Activated B cell treated with CpG ODN at 0.5 μM for 24 hours (primary cell): Measurements from ENCODE around the gene MYORG. TPM values are rescaled to one million over a fixed set of nuclear protein-coding genes. Genes with fewer than 3 reads are reported as not detected.

Source experiments
- ATAC-seq: fragments of 200-7000 bp; cut with Tn5 transposase; one replicate; pipeline ENCODE4 v1.10.0; 2021; ENCODE audit warnings: low read depth, mild to moderate bottlenecking, moderate library complexity
- CTCF ChIA-PET: fragments of 350-600 bp; sonication (Branson Sonifier 250); formaldehyde crosslinking; loops from one replicate; lab custom pipeline; 2021; ENCODE audit warnings: antibody characterized with exemption; lab: Charles Lee
- POLR2A ChIA-PET: fragments of 350-600 bp; sonication (Branson Sonifier 250); formaldehyde crosslinking; loops from one replicate; lab custom pipeline; 2021; ENCODE audit warnings: antibody characterized with exemption; lab: Charles Lee
- DNase-seq: peaks from one replicate; pipeline ENCODE4 v3.0.0; 2022
- H3K27ac Mint-ChIP-seq: one replicate; pipeline ENCODE4 v1.8.0; 2020; ENCODE audit warnings: mixed read lengths
- H3K27me3 Mint-ChIP-seq: one replicate; pipeline ENCODE4 v1.8.0; 2021; ENCODE audit warnings: mixed read lengths
- H3K36me3 Mint-ChIP-seq: one replicate; pipeline ENCODE4 v1.8.0; 2021; ENCODE audit warnings: low read depth, mixed read lengths
- H3K4me1 Mint-ChIP-seq: one replicate; pipeline ENCODE4 v1.8.0; 2021; ENCODE audit warnings: mixed read lengths
- H3K4me3 Mint-ChIP-seq: one replicate; pipeline ENCODE4 v1.8.0; 2020; ENCODE audit warnings: mild to moderate bottlenecking, mixed read lengths
- H3K9me3 Mint-ChIP-seq: one replicate; pipeline ENCODE4 v1.8.0; 2020; ENCODE audit warnings: mixed read lengths
- intact Hi-C: fragments of 100-400 bp; cut with micrococcal nuclease; formaldehyde crosslinking; loops from one replicate; pipeline ENCODE4 v1.15.1; 2024
- total RNA-seq: library from RNA; stranded (reverse); gene quantifications from 2 replicates; pipeline ENCODE4 v1.2.3, GENCODE V29; 2022
- TF ChIP-seq, protein P1 (sequence below): fragments of 200-600 bp; IDR thresholded peaks from one replicate; pipeline ENCODE4 v1.8.0; 2022; ENCODE audit warnings: antibody characterized with exemption, mild to moderate bottlenecking

MYORG gene
- total RNA-seq, 1 donor from 2014 or later, result 0.24 TPM

DNA sequence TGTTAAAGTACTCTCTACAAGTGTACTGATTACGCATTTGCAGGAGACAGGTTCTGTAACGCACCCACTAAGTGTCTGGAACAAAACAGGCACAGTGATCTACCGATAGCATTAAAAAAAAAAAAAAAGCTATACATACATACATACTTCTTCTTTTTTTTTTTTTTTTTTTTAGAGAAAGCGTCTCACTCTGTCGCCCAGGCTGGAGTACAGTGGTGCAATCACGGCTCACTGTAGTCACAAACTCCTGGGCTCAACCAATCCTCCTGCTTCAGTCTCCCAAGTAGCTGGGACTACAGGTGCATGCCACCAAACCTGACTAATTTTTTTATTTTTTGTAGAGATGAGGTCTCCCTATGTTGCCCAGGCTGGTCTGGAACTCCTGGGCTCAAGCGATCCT is 55.2 kb downstream of the MYORG start:
- Mint-ChIP-seq H3K36me3 (no peaks in the 10 kb centered on the region), H3K9me3 (no peaks in the 10 kb centered on the region), H3K27me3 (no peaks in the 10 kb centered on the region), H3K4me3 (no peak overlapping the region), H3K27ac (no peak overlapping the region), H3K4me1 (no peaks in the 10 kb centered on the region)
- ChIA-PET CTCF (no interaction called here), POLR2A (no interaction called here)
- TF ChIP-seq, protein P1, sequence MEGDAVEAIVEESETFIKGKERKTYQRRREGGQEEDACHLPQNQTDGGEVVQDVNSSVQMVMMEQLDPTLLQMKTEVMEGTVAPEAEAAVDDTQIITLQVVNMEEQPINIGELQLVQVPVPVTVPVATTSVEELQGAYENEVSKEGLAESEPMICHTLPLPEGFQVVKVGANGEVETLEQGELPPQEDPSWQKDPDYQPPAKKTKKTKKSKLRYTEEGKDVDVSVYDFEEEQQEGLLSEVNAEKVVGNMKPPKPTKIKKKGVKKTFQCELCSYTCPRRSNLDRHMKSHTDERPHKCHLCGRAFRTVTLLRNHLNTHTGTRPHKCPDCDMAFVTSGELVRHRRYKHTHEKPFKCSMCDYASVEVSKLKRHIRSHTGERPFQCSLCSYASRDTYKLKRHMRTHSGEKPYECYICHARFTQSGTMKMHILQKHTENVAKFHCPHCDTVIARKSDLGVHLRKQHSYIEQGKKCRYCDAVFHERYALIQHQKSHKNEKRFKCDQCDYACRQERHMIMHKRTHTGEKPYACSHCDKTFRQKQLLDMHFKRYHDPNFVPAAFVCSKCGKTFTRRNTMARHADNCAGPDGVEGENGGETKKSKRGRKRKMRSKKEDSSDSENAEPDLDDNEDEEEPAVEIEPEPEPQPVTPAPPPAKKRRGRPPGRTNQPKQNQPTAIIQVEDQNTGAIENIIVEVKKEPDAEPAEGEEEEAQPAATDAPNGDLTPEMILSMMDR, result no peak
- intact Hi-C loops, result loop anchor here (10.0 kb wide), 1 partner anchor 1297 kb away; the partner anchor contains the start of gene DNAJA1
- ATAC-seq, result no peak
- no peak for DNase-seq

DNA sequence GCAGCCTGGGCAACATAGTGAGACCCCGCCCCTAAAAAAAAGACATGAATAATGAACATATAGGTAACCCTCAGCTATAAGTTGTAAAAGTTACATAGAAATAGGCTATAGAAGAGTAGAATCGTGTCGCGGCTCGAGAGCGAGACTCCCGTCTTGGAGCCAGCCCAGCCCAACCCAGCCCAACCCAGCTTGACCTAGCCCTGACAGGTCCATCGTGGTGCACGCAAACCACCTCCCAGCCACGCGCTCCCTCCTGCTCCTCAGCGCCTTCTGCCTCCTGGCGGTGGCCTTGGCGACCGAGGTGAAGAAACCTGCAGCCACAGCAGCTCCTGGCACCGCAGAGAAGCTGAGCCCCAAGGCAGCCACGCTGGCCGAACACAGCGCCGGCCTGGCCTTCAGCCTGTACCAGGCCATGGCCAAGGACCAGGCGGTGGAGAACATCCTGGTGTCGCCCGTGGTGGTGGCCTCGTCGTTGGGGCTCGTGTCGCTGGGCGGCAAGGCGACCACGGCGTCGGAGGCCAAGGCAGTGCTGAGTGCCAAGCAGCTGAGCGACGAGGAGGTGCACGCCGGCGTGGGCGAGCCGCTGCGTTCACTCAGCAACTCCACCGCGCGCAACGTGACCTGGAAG is 58.4 kb downstream of the MYORG start:
- Mint-ChIP-seq H3K27me3 (no peaks in the 10 kb centered on the region), H3K4me3 (no peak overlapping the region), H3K27ac (no peak overlapping the region), H3K9me3 (no peaks in the 10 kb centered on the region), H3K36me3 (no peaks in the 10 kb centered on the region), H3K4me1 (no peaks in the 10 kb centered on the region)
- no peak for DNase-seq
- ChIA-PET CTCF (no interaction called here), POLR2A (no interaction called here)
- TF ChIP-seq, protein P1, result no peak
- intact Hi-C loops, result no loop called here
- no peak for ATAC-seq

DNA sequence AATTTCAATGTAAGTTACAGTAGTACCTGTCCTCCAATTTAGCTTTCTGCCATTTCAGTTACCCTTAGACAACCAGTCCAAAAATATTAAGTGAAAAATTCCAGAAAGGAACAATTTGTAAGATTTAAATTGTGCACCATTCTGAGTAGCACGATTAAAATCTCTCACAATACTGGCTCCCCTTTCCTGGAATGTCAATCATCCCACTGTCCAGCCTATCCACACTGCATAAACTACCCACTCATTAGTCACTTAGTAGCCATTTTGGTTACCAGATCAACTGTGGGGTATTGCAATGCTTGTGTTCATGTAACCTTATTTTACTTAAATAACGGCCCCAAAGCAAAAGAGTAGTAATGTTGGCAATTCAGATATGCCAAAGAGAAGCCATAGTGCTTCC is 59.3 kb downstream of the MYORG start:
- no peak overlapping the region for H3K4me3 Mint-ChIP-seq
- H3K36me3 Mint-ChIP-seq, result no peaks in the 10 kb centered on the region
- intact Hi-C loops, result no loop called here
- TF ChIP-seq, protein P1, result no peak
- no peaks in the 10 kb centered on the region for H3K9me3 Mint-ChIP-seq
- no peak overlapping the region for H3K27ac Mint-ChIP-seq
- H3K4me1 Mint-ChIP-seq, result no peaks in the 10 kb centered on the region
- ATAC-seq (no peak), DNase-seq (no peak)
- no peaks in the 10 kb centered on the region for H3K27me3 Mint-ChIP-seq
- ChIA-PET CTCF (no interaction called here), POLR2A (no interaction called here)

Other genes starting within 250 kb of the MYORG start
- gene UBAP1, start 197.9 kb downstream of the MYORG start, total RNA-seq, result 28.3 and 30.6 TPM in 2 replicates
- 0.69 and 0.71 TPM in 2 replicates for gene KIF24, start 47.6 kb downstream of the MYORG start, total RNA-seq
- 19.2 and 19.7 TPM in 2 replicates for gene NUDT2, start 47.3 kb downstream of the MYORG start, total RNA-seq
- gene FAM219A, start 81.7 kb upstream of the MYORG start, total RNA-seq, result 13.5 and 16.9 TPM in 2 replicates
- gene DNAI1, start 81.9 kb upstream of the MYORG start, total RNA-seq, result not detected in 2 replicates
- not detected in 2 replicates for gene ENHO, start 146.1 kb upstream of the MYORG start, total RNA-seq
- gene CNTFR, start 212.8 kb upstream of the MYORG start, total RNA-seq, result not detected in 2 replicates
- gene RPP25L, start 235.2 kb upstream of the MYORG start, total RNA-seq, result 17.5 and 18.9 TPM in 2 replicates
- 63.9 and 64.3 TPM in 2 replicates for gene DCTN3, start 243.6 kb upstream of the MYORG start, total RNA-seq